Neural cell (in vitro differentiated cells): ENCODE measurements around the gene CPZ.

ENCODE experiments used
- EP300 ChIP-seq: fragments of 450-650 bp; conservative IDR thresholded peaks from 2 replicates; pipeline ENCODE4 v1.6.1; 2014; ENCODE audit warnings: antibody characterized with exemption, mild to moderate bottlenecking, moderate library complexity; ENCODE audit not compliant: poor library complexity, severe bottlenecking
- EZH2 ChIP-seq: fragments of 200-600, 300-800 bp; shearing (Covaris generic), sonication (generic); IDR thresholded peaks from 2 replicates; pipeline ENCODE4 v1.6.1; 2014; ENCODE audit warnings: antibody characterized with exemption, low read length, borderline replicate concordance, mild to moderate bottlenecking; ENCODE audit not compliant: insufficient read depth, poor library complexity, severe bottlenecking
- POLR2AphosphoS5 ChIP-seq: IDR thresholded peaks from 2 replicates; pipeline ENCODE4 v1.6.1; 2012
- SMC3 ChIP-seq: fragments of 450-650 bp; conservative IDR thresholded peaks from 2 replicates; pipeline ENCODE4 v1.6.1; 2014; ENCODE audit warnings: antibody characterized with exemption, mild to moderate bottlenecking, moderate library complexity; ENCODE audit not compliant: poor library complexity
- TF ChIP-seq, protein P1 (sequence below): fragments of 450-650 bp; IDR thresholded peaks from 2 replicates; pipeline ENCODE4 v1.5.1; 2014; ENCODE audit warnings: antibody characterized with exemption, mild to moderate bottlenecking, moderate library complexity; ENCODE audit not compliant: poor library complexity, severe bottlenecking
- TF ChIP-seq, protein P2 (sequence below): IDR thresholded peaks from 2 replicates; pipeline ENCODE4 v1.6.1; 2012; ENCODE audit warnings: borderline replicate concordance

DNA sequence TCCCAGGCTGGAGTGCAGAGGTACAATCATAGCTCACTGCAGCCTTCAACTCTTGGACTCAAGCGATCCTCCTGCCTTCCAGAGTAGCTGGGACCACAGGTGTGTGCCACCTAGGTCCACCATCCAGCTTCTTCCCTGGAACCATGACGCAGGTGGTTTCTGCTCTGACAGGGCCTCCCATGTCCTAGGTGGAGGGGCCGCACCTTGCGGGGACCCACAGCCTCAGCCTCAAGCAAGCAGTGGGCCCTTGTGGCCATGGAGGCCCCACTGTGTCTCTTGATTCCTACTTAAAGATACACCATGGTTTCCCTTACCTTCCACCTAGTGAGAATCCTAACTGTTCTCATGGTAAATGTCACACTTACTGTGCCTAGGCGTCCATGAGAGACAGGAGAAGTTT, 19.3 kb upstream of the CPZ start:
- TF ChIP-seq, protein P1, sequence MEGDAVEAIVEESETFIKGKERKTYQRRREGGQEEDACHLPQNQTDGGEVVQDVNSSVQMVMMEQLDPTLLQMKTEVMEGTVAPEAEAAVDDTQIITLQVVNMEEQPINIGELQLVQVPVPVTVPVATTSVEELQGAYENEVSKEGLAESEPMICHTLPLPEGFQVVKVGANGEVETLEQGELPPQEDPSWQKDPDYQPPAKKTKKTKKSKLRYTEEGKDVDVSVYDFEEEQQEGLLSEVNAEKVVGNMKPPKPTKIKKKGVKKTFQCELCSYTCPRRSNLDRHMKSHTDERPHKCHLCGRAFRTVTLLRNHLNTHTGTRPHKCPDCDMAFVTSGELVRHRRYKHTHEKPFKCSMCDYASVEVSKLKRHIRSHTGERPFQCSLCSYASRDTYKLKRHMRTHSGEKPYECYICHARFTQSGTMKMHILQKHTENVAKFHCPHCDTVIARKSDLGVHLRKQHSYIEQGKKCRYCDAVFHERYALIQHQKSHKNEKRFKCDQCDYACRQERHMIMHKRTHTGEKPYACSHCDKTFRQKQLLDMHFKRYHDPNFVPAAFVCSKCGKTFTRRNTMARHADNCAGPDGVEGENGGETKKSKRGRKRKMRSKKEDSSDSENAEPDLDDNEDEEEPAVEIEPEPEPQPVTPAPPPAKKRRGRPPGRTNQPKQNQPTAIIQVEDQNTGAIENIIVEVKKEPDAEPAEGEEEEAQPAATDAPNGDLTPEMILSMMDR = no peak
- TF ChIP-seq POLR2AphosphoS5 (no peak), EZH2 (no peak), SMC3 (no peak), EP300 (no peak)
- TF ChIP-seq, protein P2, sequence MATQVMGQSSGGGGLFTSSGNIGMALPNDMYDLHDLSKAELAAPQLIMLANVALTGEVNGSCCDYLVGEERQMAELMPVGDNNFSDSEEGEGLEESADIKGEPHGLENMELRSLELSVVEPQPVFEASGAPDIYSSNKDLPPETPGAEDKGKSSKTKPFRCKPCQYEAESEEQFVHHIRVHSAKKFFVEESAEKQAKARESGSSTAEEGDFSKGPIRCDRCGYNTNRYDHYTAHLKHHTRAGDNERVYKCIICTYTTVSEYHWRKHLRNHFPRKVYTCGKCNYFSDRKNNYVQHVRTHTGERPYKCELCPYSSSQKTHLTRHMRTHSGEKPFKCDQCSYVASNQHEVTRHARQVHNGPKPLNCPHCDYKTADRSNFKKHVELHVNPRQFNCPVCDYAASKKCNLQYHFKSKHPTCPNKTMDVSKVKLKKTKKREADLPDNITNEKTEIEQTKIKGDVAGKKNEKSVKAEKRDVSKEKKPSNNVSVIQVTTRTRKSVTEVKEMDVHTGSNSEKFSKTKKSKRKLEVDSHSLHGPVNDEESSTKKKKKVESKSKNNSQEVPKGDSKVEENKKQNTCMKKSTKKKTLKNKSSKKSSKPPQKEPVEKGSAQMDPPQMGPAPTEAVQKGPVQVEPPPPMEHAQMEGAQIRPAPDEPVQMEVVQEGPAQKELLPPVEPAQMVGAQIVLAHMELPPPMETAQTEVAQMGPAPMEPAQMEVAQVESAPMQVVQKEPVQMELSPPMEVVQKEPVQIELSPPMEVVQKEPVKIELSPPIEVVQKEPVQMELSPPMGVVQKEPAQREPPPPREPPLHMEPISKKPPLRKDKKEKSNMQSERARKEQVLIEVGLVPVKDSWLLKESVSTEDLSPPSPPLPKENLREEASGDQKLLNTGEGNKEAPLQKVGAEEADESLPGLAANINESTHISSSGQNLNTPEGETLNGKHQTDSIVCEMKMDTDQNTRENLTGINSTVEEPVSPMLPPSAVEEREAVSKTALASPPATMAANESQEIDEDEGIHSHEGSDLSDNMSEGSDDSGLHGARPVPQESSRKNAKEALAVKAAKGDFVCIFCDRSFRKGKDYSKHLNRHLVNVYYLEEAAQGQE = no peak
